OCI-LY1 (cell line): Measurements from ENCODE around the gene RPAIN.

Experiments used
- CTCF ChIP-seq: fragments of 200-600 bp; sonication (generic), shearing (Covaris generic); IDR thresholded peaks from 2 replicates; pipeline ENCODE4 v1.5.1; 2017; ENCODE audit warnings: mild to moderate bottlenecking, antibody characterized with exemption, low read length, moderate library complexity, mixed read lengths
- EZH2 ChIP-seq: fragments of 200-600 bp; sonication (generic), shearing (Covaris generic); IDR thresholded peaks from 2 replicates; pipeline ENCODE4 v1.8.0; 2017; ENCODE audit warnings: borderline replicate concordance, mixed run types, mild to moderate bottlenecking, antibody characterized with exemption, low read length, moderate library complexity, mixed read lengths

DNA sequence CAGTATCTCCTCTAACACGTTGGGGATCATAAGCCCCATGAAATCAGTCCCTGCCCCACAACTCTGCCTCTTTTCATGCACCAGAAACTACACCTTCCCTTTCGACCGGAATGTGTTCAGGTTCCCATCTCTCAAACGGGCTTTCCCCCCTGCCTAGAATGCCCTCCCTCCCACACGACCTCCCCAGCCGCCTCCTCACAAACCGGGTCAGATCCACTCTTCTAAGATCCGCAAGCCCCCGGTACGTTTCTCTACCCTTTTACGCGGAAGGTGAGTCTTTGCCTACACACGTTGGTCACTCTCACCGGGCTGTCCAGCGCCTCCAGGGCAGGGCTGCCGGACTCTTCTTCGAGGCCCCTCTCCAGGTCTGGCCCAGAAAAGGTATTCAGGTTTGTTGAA, 48.1 kb downstream of the RPAIN start:
- TF ChIP-seq CTCF (no peak), EZH2 (no peak)
